ENCODE measurements around the gene PAX6. TPM values are rescaled to one million over a fixed set of nuclear protein-coding genes. Genes with fewer than 3 reads are reported as not detected.

Gene PAX6
- total RNA-seq: 0.03 TPM

- peak; percentile 32 for DNase-seq (ENCODE audit: low spot score)
Measured at GRCh38 chr11:31810779-31811647, at the start of gene PAX6. Gene PAX6, minus strand, starts transcription at chr11:31811322. Its CDS starts 4,911 bp downstream, at chr11:31806411.

- DNase-seq (ENCODE audit: low spot score): no peak
Measured at GRCh38 chr11:31860391-31860790, 49.3 kb upstream of the PAX6 start.

DNA sequence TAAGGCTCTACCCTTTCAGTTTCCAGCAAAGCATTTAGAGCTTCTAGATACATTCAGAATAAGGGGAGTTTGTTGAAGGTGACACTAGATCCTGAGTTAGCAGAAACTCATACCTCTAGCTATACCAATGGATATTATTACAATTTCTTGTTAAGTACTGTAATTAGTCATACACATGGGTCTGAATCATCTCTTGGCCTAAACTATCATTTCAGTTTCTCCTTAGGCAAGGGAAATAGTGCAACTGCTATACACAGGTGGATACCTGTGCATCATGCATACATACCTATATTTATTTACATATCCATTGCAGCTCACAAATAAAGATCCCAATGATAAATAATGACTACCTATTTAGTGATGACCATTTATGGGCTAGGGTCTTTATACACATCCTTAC, 45.1 kb upstream of the PAX6 start:
- no peak for DNase-seq (ENCODE audit: low spot score)

GRCh38 chr11:31855466-31855865, 44.3 kb upstream of the PAX6 start:
- no peak for DNase-seq (ENCODE audit: low spot score)

GRCh38 chr11:31850365-31850764, 39.2 kb upstream of the PAX6 start:
- no peak for DNase-seq (ENCODE audit: low spot score)

DNA sequence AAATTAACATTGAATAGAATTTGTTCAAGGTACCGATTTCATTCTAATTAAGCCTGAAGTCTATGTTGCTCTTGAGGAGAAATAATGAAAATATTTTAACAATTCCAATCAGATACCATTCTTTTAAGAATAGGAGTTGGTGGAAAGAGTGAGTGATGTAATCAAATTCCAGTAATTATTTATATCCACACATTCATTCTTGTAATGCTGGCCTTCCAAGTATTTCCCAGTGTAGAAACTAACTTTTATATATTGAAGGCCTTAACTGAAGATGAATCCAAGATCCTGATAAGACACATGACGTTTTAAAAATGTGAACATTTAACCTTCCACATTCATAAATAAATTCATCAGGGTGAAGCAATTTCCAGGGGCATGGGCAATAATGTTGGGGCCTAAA, 36.6 kb upstream of the PAX6 start:
- DNase-seq (ENCODE audit: low spot score): no peak

GRCh38 chr11:31845331-31845730, 34.2 kb upstream of the PAX6 start:
- DNase-seq (ENCODE audit: low spot score): no peak

- no peak for DNase-seq (ENCODE audit: low spot score)
Measured at GRCh38 chr11:31844351-31844750, 33.2 kb upstream of the PAX6 start.

GRCh38 chr11:31841435-31841834, 30.3 kb upstream of the PAX6 start:
- no peak for DNase-seq (ENCODE audit: low spot score)

DNA sequence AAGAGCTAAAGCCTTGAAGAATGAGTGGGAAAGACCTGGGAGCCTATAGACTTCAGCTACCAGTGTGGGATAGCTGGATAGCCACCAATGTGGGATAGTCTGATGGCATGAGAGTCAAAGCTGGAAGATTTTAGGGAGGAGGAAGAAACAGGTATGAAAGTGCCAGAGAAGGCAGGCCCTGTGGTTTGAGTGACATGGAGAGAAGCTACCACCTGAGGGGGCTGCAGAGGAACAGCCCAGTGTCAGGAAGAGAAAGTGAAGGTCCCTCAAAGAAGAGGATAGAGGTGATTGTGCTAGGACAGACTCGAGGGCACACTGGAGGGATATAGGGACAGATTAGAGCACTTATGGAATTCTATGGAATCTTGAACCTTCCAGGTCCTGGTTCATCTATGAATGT, 23.1 kb upstream of the PAX6 start:
- no peak for DNase-seq (ENCODE audit: low spot score)

GRCh38 chr11:31830406-31830805, 19.3 kb upstream of the PAX6 start:
- DNase-seq (ENCODE audit: low spot score): no peak

GRCh38 chr11:31828217-31828616, 17.1 kb upstream of the PAX6 start:
- DNase-seq (ENCODE audit: low spot score): no peak

- no peak for DNase-seq (ENCODE audit: low spot score)
Measured at GRCh38 chr11:31827455-31828206, 16.5 kb upstream of the PAX6 start.

GRCh38 chr11:31826536-31827438, 15.7 kb upstream of the PAX6 start:
- DNase-seq (ENCODE audit: low spot score): no peak

GRCh38 chr11:31825838-31826484, 14.8 kb upstream of the PAX6 start:
- DNase-seq (ENCODE audit: low spot score): no peak

DNA sequence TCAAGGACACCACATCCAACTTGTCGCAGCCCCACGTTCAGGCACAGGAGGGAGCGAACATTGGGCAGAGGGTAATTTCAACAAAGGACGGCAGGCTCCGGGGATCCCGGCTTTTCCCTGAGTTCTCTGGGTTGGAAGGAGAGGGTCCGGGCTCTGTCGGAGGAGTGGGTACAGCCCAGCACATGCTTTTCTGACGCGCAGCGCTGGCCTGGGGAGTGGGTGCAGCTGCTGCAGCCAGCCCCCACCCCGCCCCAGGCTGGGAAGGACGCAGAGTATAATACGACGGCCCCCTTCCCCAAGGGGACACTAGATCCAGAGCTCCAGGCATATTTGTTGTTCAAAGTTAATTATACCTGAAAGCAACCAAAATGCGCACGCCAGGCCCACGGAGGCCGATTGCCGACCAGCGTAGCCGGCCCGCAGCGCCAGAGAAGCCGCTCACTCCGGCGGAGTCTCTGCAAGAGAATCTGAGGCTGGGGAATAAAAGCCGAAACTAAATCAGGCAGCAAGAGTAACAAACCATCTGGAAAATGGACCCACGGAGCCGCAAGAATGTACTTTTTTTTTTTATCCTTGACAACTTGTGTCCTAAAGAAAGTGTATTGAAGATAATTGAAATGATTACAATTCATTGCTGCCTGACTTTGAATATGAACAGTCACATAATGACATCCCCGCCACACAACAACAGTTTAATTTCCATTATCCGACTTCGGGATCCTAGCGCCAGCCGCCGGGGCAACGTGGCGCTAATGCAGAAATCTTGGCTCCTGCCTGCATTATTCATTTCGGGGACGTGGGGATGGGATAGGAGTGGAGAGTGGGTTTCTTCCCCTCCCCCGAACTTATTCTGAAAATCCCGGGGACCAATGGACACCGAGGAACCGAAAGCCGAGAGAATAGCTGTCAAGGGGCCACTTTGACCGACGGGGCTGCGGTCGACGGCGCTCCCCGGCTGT, 14.0 kb upstream of the PAX6 start:
- no peak for DNase-seq (ENCODE audit: low spot score)

- no peak for DNase-seq (ENCODE audit: low spot score)
Measured at GRCh38 chr11:31824332-31824878, 13.3 kb upstream of the PAX6 start.

- DNase-seq (ENCODE audit: low spot score): no peak
Measured at GRCh38 chr11:31823644-31824331, 12.7 kb upstream of the PAX6 start.

GRCh38 chr11:31822927-31823643, 12.0 kb upstream of the PAX6 start:
- DNase-seq (ENCODE audit: low spot score): no peak

All from mucosa of gallbladder (tissue), 1 donor.